Loucy (cell line): ENCODE data around the gene UBN1.

ENCODE experiments used
- H2AFZ ChIP-seq: fragments of 200-600 bp; sonication (generic); 2 replicates; pipeline ENCODE4 v1.6.0; 2016; ENCODE audit warnings: antibody characterized with exemption, mild to moderate bottlenecking, low read length, moderate library complexity
- H3F3A ChIP-seq: fragments of 200-600 bp; 2 replicates; pipeline ENCODE4 v1.6.0; 2016; ENCODE audit warnings: antibody characterized with exemption, low read depth, mild to moderate bottlenecking
- H3K27me3 ChIP-seq: fragments of 200-600 bp; sonication (generic); 2 replicates; pipeline ENCODE4 v1.6.1; 2014; ENCODE audit warnings: low read length, mild to moderate bottlenecking; ENCODE audit not compliant: insufficient read depth, poor library complexity, severe bottlenecking
- H3K36me3 ChIP-seq: fragments of 200-600 bp; sonication (generic); 2 replicates; pipeline ENCODE4 v1.6.1; 2016; ENCODE audit warnings: low read length; ENCODE audit not compliant: insufficient read depth
- H3K4me1 ChIP-seq: fragments of 200-600 bp; sonication (generic); 2 replicates; pipeline ENCODE4 v1.5.1; 2014; ENCODE audit warnings: low read length, mild to moderate bottlenecking; ENCODE audit not compliant: insufficient read depth, poor library complexity, severe bottlenecking
- H3K4me2 ChIP-seq: fragments of 200-600 bp; sonication (generic); 2 replicates; pipeline ENCODE4 v1.6.0; 2014; ENCODE audit warnings: antibody characterized with exemption, low read length, low read depth, mild to moderate bottlenecking; ENCODE audit not compliant: poor library complexity, severe bottlenecking
- H3K4me3 ChIP-seq: fragments of 200-600 bp; sonication (generic); 2 replicates; pipeline ENCODE4 v1.5.1; 2014; ENCODE audit warnings: low read length, mild to moderate bottlenecking, mixed read lengths; ENCODE audit not compliant: poor library complexity, severe bottlenecking
- H3K79me2 ChIP-seq: fragments of 200-600 bp; sonication (generic); 2 replicates; pipeline ENCODE4 v1.6.1; 2014; ENCODE audit warnings: low read length; ENCODE audit not compliant: insufficient read depth
- H3K9ac ChIP-seq: fragments of 200-600 bp; sonication (generic); 2 replicates; pipeline ENCODE4 v1.6.0; 2014; ENCODE audit warnings: mild to moderate bottlenecking, low read depth, low read length, moderate library complexity; ENCODE audit not compliant: poor library complexity, severe bottlenecking
- H3K9me2 ChIP-seq: fragments of 200-600 bp; sonication (generic); replicated peaks from 2 replicates; pipeline ENCODE4 v1.6.1; 2016; ENCODE audit warnings: low read depth, low read length, mixed read lengths
- H3K9me3 ChIP-seq: fragments of 200-600 bp; sonication (generic); 2 replicates; pipeline ENCODE4 v1.6.1; 2014; ENCODE audit warnings: mild to moderate bottlenecking, antibody characterized with exemption, low read length, low read depth; ENCODE audit not compliant: insufficient read depth
- H4K20me1 ChIP-seq: fragments of 200-600 bp; sonication (generic); 2 replicates; pipeline ENCODE4 v1.6.0; 2014; ENCODE audit warnings: antibody characterized with exemption, low read length, mild to moderate bottlenecking; ENCODE audit not compliant: insufficient read depth, poor library complexity, severe bottlenecking
- EZH2phosphoT487 ChIP-seq: fragments of 200-600 bp; IDR thresholded peaks from 2 replicates; pipeline ENCODE4 v1.6.1; 2018; ENCODE audit warnings: antibody characterized with exemption, mild to moderate bottlenecking, moderate library complexity, borderline replicate concordance
- TF ChIP-seq, protein P1 (sequence below): fragments of 200-600 bp; sonication (generic); conservative IDR thresholded peaks from 2 replicates; pipeline ENCODE4 v1.5.1; 2014; ENCODE audit warnings: mild to moderate bottlenecking, antibody characterized with exemption, low read length

Gene UBN1

DNA sequence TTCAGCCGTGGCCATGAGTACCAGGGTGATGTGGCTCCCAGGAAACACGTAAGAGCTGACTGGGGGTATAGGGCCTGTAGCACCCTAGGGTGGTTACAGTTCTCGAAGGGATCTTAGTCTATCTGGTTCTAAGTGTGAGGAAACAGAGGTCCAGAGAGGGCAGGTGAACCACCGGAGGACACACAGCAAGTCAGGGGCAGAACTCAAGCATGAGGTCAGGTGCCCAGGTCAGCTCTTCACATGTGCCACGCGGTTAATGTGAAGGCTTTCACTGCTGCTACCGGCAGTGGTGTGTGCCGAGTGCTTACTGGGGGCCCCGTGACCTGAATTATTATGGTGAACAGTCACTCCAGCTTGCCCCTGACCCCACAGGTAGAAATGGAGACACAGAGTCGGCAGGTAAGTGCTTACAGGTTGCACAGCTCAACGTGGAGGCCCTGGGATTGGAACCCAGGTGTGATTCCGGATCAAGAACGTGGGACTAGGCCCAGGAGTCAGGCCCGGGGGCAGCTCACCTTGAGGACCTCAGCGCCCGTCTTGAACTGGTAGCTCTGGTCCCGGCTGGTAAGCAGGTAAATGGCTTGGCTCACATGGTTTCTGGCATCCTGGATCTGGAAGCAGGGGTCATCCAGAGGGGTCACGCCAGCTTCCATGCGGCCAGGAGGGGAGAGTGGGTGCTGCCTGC lies 48.0 kb upstream of the UBN1 start:
- no peaks in the 10 kb centered on the region for H3K79me2 ChIP-seq
- H3K4me3 ChIP-seq = no peak overlapping the region
- no peaks in the 10 kb centered on the region for H4K20me1 ChIP-seq
- H3K4me2 ChIP-seq = no peak overlapping the region
- TF ChIP-seq EZH2phosphoT487 = no peak
- TF ChIP-seq, protein P1, sequence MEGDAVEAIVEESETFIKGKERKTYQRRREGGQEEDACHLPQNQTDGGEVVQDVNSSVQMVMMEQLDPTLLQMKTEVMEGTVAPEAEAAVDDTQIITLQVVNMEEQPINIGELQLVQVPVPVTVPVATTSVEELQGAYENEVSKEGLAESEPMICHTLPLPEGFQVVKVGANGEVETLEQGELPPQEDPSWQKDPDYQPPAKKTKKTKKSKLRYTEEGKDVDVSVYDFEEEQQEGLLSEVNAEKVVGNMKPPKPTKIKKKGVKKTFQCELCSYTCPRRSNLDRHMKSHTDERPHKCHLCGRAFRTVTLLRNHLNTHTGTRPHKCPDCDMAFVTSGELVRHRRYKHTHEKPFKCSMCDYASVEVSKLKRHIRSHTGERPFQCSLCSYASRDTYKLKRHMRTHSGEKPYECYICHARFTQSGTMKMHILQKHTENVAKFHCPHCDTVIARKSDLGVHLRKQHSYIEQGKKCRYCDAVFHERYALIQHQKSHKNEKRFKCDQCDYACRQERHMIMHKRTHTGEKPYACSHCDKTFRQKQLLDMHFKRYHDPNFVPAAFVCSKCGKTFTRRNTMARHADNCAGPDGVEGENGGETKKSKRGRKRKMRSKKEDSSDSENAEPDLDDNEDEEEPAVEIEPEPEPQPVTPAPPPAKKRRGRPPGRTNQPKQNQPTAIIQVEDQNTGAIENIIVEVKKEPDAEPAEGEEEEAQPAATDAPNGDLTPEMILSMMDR = no peak
- no peaks in the 10 kb centered on the region for H3K36me3 ChIP-seq
- no peaks in the 10 kb centered on the region for H3K27me3 ChIP-seq
- H3K4me1 ChIP-seq = no peaks in the 10 kb centered on the region
- H3K9ac ChIP-seq = no peak overlapping the region
- no peak overlapping the region for H2AFZ ChIP-seq
- no peaks in the 10 kb centered on the region for H3F3A ChIP-seq
- H3K9me3 ChIP-seq = no peaks in the 10 kb centered on the region
- H3K9me2 ChIP-seq = no peaks in the 10 kb centered on the region

DNA sequence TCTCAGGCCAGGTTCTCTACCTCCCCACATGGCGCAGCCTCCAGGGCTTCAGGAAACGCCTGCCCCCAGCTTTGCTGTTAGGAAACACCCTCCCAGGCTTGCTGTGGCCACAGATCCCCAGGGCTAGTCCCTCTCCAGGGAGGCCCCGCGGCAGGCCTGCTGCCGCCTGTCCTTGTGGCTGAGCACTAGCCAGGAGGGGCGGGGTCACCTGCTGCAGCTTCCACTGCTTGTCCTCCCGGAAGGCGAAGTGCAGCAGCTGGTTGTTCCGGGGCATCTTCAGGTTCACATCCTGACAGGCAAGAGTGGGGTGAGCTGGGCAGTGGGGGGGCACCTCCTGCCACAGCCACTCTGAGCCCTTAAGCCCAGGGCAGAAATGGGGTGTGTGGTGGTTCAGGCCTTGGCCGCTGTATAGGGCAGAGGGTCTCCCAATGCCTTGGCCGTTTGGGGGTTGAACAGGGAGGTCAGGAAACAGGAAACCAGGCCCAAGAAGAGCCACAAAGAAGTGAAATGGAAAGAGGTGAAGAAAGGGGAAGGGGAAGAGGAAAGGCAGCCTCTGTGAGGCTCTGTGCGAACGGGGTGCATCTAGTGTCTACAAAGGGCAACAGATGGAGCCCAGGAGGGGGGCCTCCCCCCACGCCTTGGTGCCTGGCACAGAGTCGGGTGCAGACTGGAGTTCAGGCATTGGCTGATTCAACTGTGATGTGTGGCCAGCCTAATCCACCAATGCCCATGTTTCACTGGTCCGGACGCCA lies 46.8 kb upstream of the UBN1 start:
- H3K4me3 ChIP-seq = no peak overlapping the region
- no peaks in the 10 kb centered on the region; the same call in 1 of the 2 replicates for H3K36me3 ChIP-seq
- no peak overlapping the region for H3K9ac ChIP-seq
- no peaks in the 10 kb centered on the region for H3K27me3 ChIP-seq
- no peaks in the 10 kb centered on the region for H3K9me3 ChIP-seq
- no peaks in the 10 kb centered on the region for H3K4me1 ChIP-seq
- no peak overlapping the region for H3K4me2 ChIP-seq
- no peaks in the 10 kb centered on the region for H3F3A ChIP-seq
- TF ChIP-seq EZH2phosphoT487 = no peak
- TF ChIP-seq, protein P1 = no peak
- no peaks in the 10 kb centered on the region for H3K9me2 ChIP-seq
- no peak overlapping the region for H2AFZ ChIP-seq
- no peaks in the 10 kb centered on the region for H4K20me1 ChIP-seq
- H3K79me2 ChIP-seq = no peaks in the 10 kb centered on the region

DNA sequence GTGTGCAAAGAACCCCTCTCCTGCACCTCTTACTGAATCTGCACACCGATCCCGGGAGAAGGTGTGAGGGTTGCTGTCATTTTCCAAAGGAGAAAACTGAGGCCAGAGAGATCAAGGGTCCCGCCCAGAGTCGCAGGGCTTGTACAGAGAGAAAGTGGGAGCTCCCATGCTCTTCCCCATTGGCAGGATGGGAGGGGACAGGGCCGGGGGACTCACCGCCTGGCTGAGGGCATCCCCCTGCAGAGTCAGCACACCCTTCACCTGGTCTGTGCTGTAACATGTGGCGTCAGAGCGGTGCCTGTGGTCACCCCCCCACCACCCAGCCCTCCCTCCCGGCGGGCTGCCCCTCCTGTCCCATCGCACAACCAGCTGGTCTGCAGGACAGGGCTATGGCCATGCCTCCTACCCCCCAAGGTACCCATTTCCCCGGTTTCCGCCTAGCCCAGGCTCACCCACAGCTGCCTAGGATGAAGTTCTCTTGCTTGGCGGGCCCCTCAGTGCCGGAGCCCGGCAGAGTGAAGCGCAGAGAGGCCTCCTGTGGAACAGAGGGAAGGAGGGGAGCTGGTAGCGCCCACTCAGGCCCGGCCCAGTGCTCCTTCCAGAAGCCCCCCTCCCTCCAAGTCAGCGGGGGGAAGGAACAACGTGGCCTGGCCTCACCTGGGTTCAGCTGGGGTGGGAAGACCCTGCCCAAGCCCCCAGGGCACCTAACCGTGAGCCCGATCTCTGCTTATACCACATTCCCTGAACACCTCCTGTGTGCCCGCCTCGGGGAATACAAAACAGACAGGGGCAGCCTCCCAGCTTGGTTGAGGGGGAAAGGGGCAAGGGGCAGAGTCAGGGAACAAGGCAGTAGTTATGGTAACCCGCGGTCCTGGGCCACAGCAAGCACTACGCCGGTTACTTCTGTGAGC lies 46.0 kb upstream of the UBN1 start:
- no peaks in the 10 kb centered on the region for H3K79me2 ChIP-seq
- TF ChIP-seq, protein P1 = no peak
- no peak for TF ChIP-seq EZH2phosphoT487
- H2AFZ ChIP-seq = peak overlapping the region; percentile 12; the same call in 1 of the 2 replicates
- no peaks in the 10 kb centered on the region for H3K9me2 ChIP-seq
- peak overlapping the region; percentile 46 for H3K9ac ChIP-seq
- no peaks in the 10 kb centered on the region; the same call in 1 of the 2 replicates for H3K36me3 ChIP-seq
- peak overlapping the region; percentile 75 for H3K4me3 ChIP-seq
- no peaks in the 10 kb centered on the region for H3K4me1 ChIP-seq
- H4K20me1 ChIP-seq = no peaks in the 10 kb centered on the region
- no peaks in the 10 kb centered on the region for H3K27me3 ChIP-seq
- H3F3A ChIP-seq = no peaks in the 10 kb centered on the region
- H3K9me3 ChIP-seq = no peaks in the 10 kb centered on the region
- H3K4me2 ChIP-seq = peak overlapping the region; percentile 73
